ENCODE data around the gene SND1.

GRCh38 chr7:128045766-128046165 lies 393.8 kb downstream of the SND1 start:
- TF ChIP-seq, protein P1, sequence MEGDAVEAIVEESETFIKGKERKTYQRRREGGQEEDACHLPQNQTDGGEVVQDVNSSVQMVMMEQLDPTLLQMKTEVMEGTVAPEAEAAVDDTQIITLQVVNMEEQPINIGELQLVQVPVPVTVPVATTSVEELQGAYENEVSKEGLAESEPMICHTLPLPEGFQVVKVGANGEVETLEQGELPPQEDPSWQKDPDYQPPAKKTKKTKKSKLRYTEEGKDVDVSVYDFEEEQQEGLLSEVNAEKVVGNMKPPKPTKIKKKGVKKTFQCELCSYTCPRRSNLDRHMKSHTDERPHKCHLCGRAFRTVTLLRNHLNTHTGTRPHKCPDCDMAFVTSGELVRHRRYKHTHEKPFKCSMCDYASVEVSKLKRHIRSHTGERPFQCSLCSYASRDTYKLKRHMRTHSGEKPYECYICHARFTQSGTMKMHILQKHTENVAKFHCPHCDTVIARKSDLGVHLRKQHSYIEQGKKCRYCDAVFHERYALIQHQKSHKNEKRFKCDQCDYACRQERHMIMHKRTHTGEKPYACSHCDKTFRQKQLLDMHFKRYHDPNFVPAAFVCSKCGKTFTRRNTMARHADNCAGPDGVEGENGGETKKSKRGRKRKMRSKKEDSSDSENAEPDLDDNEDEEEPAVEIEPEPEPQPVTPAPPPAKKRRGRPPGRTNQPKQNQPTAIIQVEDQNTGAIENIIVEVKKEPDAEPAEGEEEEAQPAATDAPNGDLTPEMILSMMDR (IDR thresholded peaks at IDR 0.05) = no peak
- no peak for TF ChIP-seq POLR2A (IDR thresholded peaks at IDR 0.05)
